ENCODE measurements around the gene MICU2. TPM values are rescaled to one million over a fixed set of nuclear protein-coding genes. Genes with fewer than 3 reads are reported as not detected.

Gene MICU2
- total and polyA plus RNA-seq, 9 donors = 57.5 to 78.8 (median 64.4) TPM

- DNase-seq = no peak
- 100% methylated on average over 1 of the region's 4 CpGs for WGBS (ENCODE audit: insufficient coverage)
- no peak overlapping the region for H3K27ac ChIP-seq (ENCODE audit: low read length)
- no peaks in the 10 kb centered on the region for H3K27me3 ChIP-seq (ENCODE audit: control insufficient read depth, insufficient read depth, low read length)
- H3K36me3 ChIP-seq (ENCODE audit: control insufficient read depth, insufficient read depth, low read length) = peaks cover 3% of the 10 kb centered on the region
- no peaks in the 10 kb centered on the region for H3K9me3 ChIP-seq (replicated peaks; ENCODE audit: control insufficient read depth, low read depth, low read length)
- no peak overlapping the region for H3K4me3 ChIP-seq (ENCODE audit: low read length)
- H3K4me1 ChIP-seq (ENCODE audit: control insufficient read depth, insufficient read depth, low read length) = no peaks in the 10 kb centered on the region
Measured at GRCh38 chr13:21538280-21538679, 65.7 kb downstream of the MICU2 start.

- no peaks in the 10 kb centered on the region for H3K4me1 ChIP-seq (ENCODE audit: control insufficient read depth, insufficient read depth, low read length)
- H3K36me3 ChIP-seq (ENCODE audit: control insufficient read depth, insufficient read depth, low read length) = peaks cover 3% of the 10 kb centered on the region
- H3K27ac ChIP-seq (ENCODE audit: low read length) = no peak overlapping the region
- H3K9me3 ChIP-seq (replicated peaks; ENCODE audit: control insufficient read depth, low read depth, low read length) = no peaks in the 10 kb centered on the region
- H3K27me3 ChIP-seq (ENCODE audit: control insufficient read depth, insufficient read depth, low read length) = no peaks in the 10 kb centered on the region
- WGBS (ENCODE audit: insufficient coverage) = 79% methylated on average over 1 of the region's 1 CpG
- no peak overlapping the region for H3K4me3 ChIP-seq (ENCODE audit: low read length)
- DNase-seq = no peak
Measured at GRCh38 chr13:21537105-21537504, 66.9 kb downstream of the MICU2 start.

GRCh38 chr13:21534760-21535159 lies 69.2 kb downstream of the MICU2 start:
- H3K27ac ChIP-seq (ENCODE audit: low read length) = no peak overlapping the region
- H3K4me3 ChIP-seq (ENCODE audit: low read length) = no peak overlapping the region
- WGBS (ENCODE audit: insufficient coverage) = no CpG with 5 or more reads among the region's 1 CpG
- DNase-seq = no peak
- peaks cover 3% of the 10 kb centered on the region for H3K36me3 ChIP-seq (ENCODE audit: control insufficient read depth, insufficient read depth, low read length)
- no peaks in the 10 kb centered on the region for H3K4me1 ChIP-seq (ENCODE audit: control insufficient read depth, insufficient read depth, low read length)
- no peaks in the 10 kb centered on the region for H3K9me3 ChIP-seq (replicated peaks; ENCODE audit: control insufficient read depth, low read depth, low read length)
- H3K27me3 ChIP-seq (ENCODE audit: control insufficient read depth, insufficient read depth, low read length) = no peaks in the 10 kb centered on the region

GRCh38 chr13:21531455-21531854 lies 72.5 kb downstream of the MICU2 start:
- 100% methylated on average over 1 of the region's 5 CpGs for WGBS (ENCODE audit: insufficient coverage)
- Histone ChIP-seq H3K36me3 (ENCODE audit: control insufficient read depth, insufficient read depth, low read length) (peaks cover 3% of the 10 kb centered on the region), H3K9me3 (replicated peaks; ENCODE audit: control insufficient read depth, low read depth, low read length) (no peaks in the 10 kb centered on the region), H3K27me3 (ENCODE audit: control insufficient read depth, insufficient read depth, low read length) (no peaks in the 10 kb centered on the region), H3K27ac (ENCODE audit: low read length) (no peak overlapping the region), H3K4me3 (ENCODE audit: low read length) (no peak overlapping the region), H3K4me1 (ENCODE audit: control insufficient read depth, insufficient read depth, low read length) (no peaks in the 10 kb centered on the region)
- no peak for DNase-seq

DNA sequence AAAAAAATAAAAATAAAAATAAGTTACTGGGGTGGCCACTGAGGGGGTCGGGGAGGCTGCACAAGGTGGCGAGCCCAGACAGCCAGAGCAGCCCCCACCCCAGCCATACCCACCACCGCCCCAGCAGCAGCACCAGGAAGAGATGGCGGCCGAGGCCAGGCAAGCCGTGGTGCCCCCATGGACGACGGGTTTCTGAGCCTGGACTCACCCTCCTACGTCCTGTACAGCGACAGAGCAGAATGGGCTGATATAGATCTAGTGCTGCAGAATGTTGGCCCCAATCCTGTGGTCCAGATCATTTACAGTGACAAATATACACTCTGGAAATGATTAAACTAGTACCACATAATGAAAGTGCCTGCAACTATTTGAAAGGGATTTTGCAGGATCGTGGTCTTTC lies 73.3 kb downstream of the MICU2 start:
- no peaks in the 10 kb centered on the region for H3K36me3 ChIP-seq (ENCODE audit: control insufficient read depth, insufficient read depth, low read length)
- H3K27me3 ChIP-seq (ENCODE audit: control insufficient read depth, insufficient read depth, low read length) = no peaks in the 10 kb centered on the region
- H3K27ac ChIP-seq (ENCODE audit: low read length) = no peak overlapping the region
- no peak overlapping the region for H3K4me3 ChIP-seq (ENCODE audit: low read length)
- DNase-seq = no peak
- no peaks in the 10 kb centered on the region for H3K9me3 ChIP-seq (replicated peaks; ENCODE audit: control insufficient read depth, low read depth, low read length)
- H3K4me1 ChIP-seq (ENCODE audit: control insufficient read depth, insufficient read depth, low read length) = no peaks in the 10 kb centered on the region
- 83% methylated on average over 7 of the region's 11 CpGs for WGBS (ENCODE audit: insufficient coverage)

- Histone ChIP-seq H3K4me3 (ENCODE audit: low read length) (no peak overlapping the region), H3K9me3 (replicated peaks; ENCODE audit: control insufficient read depth, low read depth, low read length) (no peaks in the 10 kb centered on the region), H3K36me3 (ENCODE audit: control insufficient read depth, insufficient read depth, low read length) (no peaks in the 10 kb centered on the region), H3K27ac (ENCODE audit: low read length) (no peak overlapping the region), H3K4me1 (ENCODE audit: control insufficient read depth, insufficient read depth, low read length) (no peaks in the 10 kb centered on the region), H3K27me3 (ENCODE audit: control insufficient read depth, insufficient read depth, low read length) (no peaks in the 10 kb centered on the region)
- no peak for DNase-seq
- WGBS (ENCODE audit: insufficient coverage) = 86% methylated on average over 2 of the region's 3 CpGs
Measured at GRCh38 chr13:21529146-21529893, 74.7 kb downstream of the MICU2 start.

DNA sequence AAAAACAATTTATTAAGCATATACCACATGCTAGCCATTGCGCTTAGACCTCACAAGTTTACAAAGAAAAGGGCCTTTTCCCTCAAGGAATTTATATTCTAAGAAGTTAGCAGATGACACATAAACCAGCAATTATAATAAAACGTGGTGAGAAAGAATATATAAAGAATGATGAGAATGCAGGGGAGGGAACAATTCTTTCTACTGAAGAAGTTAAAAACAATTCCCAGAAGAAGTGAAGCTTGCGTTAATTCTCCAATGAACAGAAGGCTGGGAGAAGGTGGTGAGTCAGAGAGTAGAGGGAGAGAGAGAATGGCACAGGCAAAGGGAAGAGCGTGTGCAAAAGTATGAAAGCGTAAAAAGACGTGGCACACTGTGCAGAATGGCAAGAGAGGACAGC lies 75.4 kb downstream of the MICU2 start:
- Histone ChIP-seq H3K4me1 (ENCODE audit: control insufficient read depth, insufficient read depth, low read length) (no peaks in the 10 kb centered on the region), H3K27ac (ENCODE audit: low read length) (no peak overlapping the region), H3K4me3 (ENCODE audit: low read length) (no peak overlapping the region), H3K36me3 (ENCODE audit: control insufficient read depth, insufficient read depth, low read length) (peaks cover under 1% of the 10 kb centered on the region), H3K27me3 (ENCODE audit: control insufficient read depth, insufficient read depth, low read length) (no peaks in the 10 kb centered on the region), H3K9me3 (replicated peaks; ENCODE audit: control insufficient read depth, low read depth, low read length) (no peaks in the 10 kb centered on the region)
- no peak for DNase-seq
- 98% methylated on average over 2 of the region's 6 CpGs for WGBS (ENCODE audit: insufficient coverage)

GRCh38 chr13:21526707-21527540 lies 77.0 kb downstream of the MICU2 start:
- H3K27me3 ChIP-seq (ENCODE audit: control insufficient read depth, insufficient read depth, low read length) = no peaks in the 10 kb centered on the region
- H3K9me3 ChIP-seq (replicated peaks; ENCODE audit: control insufficient read depth, low read depth, low read length) = no peaks in the 10 kb centered on the region
- no peaks in the 10 kb centered on the region for H3K4me1 ChIP-seq (ENCODE audit: control insufficient read depth, insufficient read depth, low read length)
- peaks cover 6% of the 10 kb centered on the region for H3K36me3 ChIP-seq (ENCODE audit: control insufficient read depth, insufficient read depth, low read length)
- H3K27ac ChIP-seq (ENCODE audit: low read length) = no peak overlapping the region
- H3K4me3 ChIP-seq (ENCODE audit: low read length) = no peak overlapping the region
- no peak for DNase-seq
- 100% methylated on average over 1 of the region's 6 CpGs for WGBS (ENCODE audit: insufficient coverage)

DNA sequence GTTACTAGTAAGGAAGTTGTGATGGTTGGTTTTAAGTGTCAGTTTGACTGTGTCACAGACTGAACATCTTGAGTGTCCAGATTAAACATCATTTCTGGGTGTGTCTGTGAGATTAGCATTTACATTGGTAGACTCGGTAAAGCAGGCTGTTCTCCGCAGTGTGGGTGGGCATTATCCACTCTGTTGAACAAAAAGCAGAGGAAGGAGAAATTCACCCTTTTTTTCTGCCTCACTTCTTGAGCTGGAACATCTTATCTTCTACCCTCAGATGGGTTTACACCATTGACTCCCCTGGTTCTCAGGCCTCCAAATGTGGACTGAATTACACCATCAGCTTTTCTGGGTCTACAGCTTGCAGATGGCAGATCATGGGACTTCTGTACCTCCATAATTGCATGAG lies 81.1 kb downstream of the MICU2 start:
- peaks cover 11% of the 10 kb centered on the region for H3K36me3 ChIP-seq (ENCODE audit: control insufficient read depth, insufficient read depth, low read length)
- no peak overlapping the region for H3K4me3 ChIP-seq (ENCODE audit: low read length)
- H3K27ac ChIP-seq (ENCODE audit: low read length) = no peak overlapping the region
- no peaks in the 10 kb centered on the region for H3K4me1 ChIP-seq (ENCODE audit: control insufficient read depth, insufficient read depth, low read length)
- no peak for DNase-seq
- no peaks in the 10 kb centered on the region for H3K9me3 ChIP-seq (replicated peaks; ENCODE audit: control insufficient read depth, low read depth, low read length)
- WGBS (ENCODE audit: insufficient coverage) = no CpG with 5 or more reads among the region's 2 CpGs
- H3K27me3 ChIP-seq (ENCODE audit: control insufficient read depth, insufficient read depth, low read length) = no peaks in the 10 kb centered on the region

- H3K36me3 ChIP-seq (ENCODE audit: control insufficient read depth, insufficient read depth, low read length) = peaks cover 11% of the 10 kb centered on the region
- WGBS (ENCODE audit: insufficient coverage) = no CpG with 5 or more reads among the region's 1 CpG
- no peaks in the 10 kb centered on the region for H3K9me3 ChIP-seq (replicated peaks; ENCODE audit: control insufficient read depth, low read depth, low read length)
- H3K27ac ChIP-seq (ENCODE audit: low read length) = no peak overlapping the region
- H3K4me3 ChIP-seq (ENCODE audit: low read length) = no peak overlapping the region
- no peak for DNase-seq
- no peaks in the 10 kb centered on the region for H3K4me1 ChIP-seq (ENCODE audit: control insufficient read depth, insufficient read depth, low read length)
- H3K27me3 ChIP-seq (ENCODE audit: control insufficient read depth, insufficient read depth, low read length) = no peaks in the 10 kb centered on the region
Measured at GRCh38 chr13:21522130-21522529, 81.8 kb downstream of the MICU2 start.

All from muscle of leg (tissue), 11 donors.